K562 (cell line): Measurements from ENCODE around the gene KIAA0319L. TPM values are rescaled to one million over a fixed set of nuclear protein-coding genes. Genes with fewer than 3 reads are reported as not detected.

Experiments
- EZH2 ChIP-seq: IDR thresholded peaks from 2 replicates; pipeline ENCODE4 v1.6.1; 2012; ENCODE audit warnings: low read depth, mild to moderate bottlenecking, inconsistent platforms, low read length, borderline replicate concordance
- HEY1 ChIP-seq: fragments of 250-450 bp; sonication (Bioruptor Pico); IDR thresholded peaks from 2 replicates; pipeline ENCODE4 v1.5.0; 2020; ENCODE audit warnings: mild to moderate bottlenecking, moderate library complexity, borderline replicate concordance
- HMG20A ChIP-seq: fragments of 450-650 bp; formaldehyde crosslinking; conservative IDR thresholded peaks from 2 replicates; pipeline ENCODE4 v1.4.0; 2020; ENCODE audit warnings: mild to moderate bottlenecking, mixed read lengths
- KLF10 ChIP-seq: fragments of 250-450 bp; sonication (Bioruptor Pico); IDR thresholded peaks from 2 replicates; pipeline ENCODE4 v1.6.1; 2021; ENCODE audit warnings: matching md5 sums
- MCM7 ChIP-seq, 2 experiments: fragments of 450-650 bp; IDR thresholded peaks; 2 replicates each; pipeline ENCODE4 v1.6.1; 2016 to 2018
- NELFE ChIP-seq: IDR thresholded peaks from 2 replicates; pipeline ENCODE4 v1.6.1; 2011; ENCODE audit warnings: mild to moderate bottlenecking; ENCODE audit not compliant: insufficient read depth, insufficient read length
- NFATC3 ChIP-seq: fragments of 450-650 bp; IDR thresholded peaks from 2 replicates; pipeline ENCODE4 v1.6.1; 2017; ENCODE audit warnings: mild to moderate bottlenecking
- NFE2 ChIP-seq: IDR thresholded peaks from 2 replicates; pipeline ENCODE4 v1.6.1; 2014; ENCODE audit warnings: antibody characterized with exemption, low read depth
- ZNF274 ChIP-seq: IDR thresholded peaks from 2 replicates; pipeline ENCODE4 v1.6.1; 2011; ENCODE audit warnings: low read depth, mild to moderate bottlenecking, low read length, moderate library complexity, borderline replicate concordance
- ZNF766 ChIP-seq: fragments of 200-800 bp; sonication (Bioruptor generic); conservative IDR thresholded peaks from 2 replicates; pipeline ENCODE4 v1.6.1; 2016; ENCODE audit warnings: missing genetic modification characterization, missing compliant biosample characterization
- ZNF79 ChIP-seq: fragments of 250-450 bp; sonication (Bioruptor Pico); IDR thresholded peaks from 2 replicates; pipeline ENCODE4 v1.4.0; 2020; ENCODE audit warnings: low read depth, mild to moderate bottlenecking, moderate library complexity
- polyA plus RNA-seq, 8 experiments: library from polyadenylated mRNA; depleted of rRNA in 4 of 8; stranded (reverse) in 5 of 8; unstranded in 3 of 8; fragments of >200 nt; fragmentation: Nextera tagmentation in 2 of 8; fragmentation: Illumina TruSeq in 1 of 8; extraction: Ambion mirVana in 2 of 8; extraction: Trizol in 1 of 8; gene quantifications; 2 replicates each; pipeline versions ENCODE4 v1.2.1 to v1.2.3, GENCODE V29; 2011 to 2014; ENCODE audit warnings: inconsistent platforms in 1 of 8, missing spikeins in 1 of 8
- total RNA-seq, 7 experiments: library from RNA; depleted of rRNA in 6 of 7; stranded (reverse); fragments of >200 nt in 6 of 7; fragmentation: Illumina TruSeq in 2 of 7; extraction: Trizol in 2 of 7; gene quantifications; 2 replicates each; pipeline versions ENCODE4 v1.2.1 to v1.2.3, GENCODE V29; 2011 to 2021; ENCODE audit warnings: low replicate concordance in 1 of 7
- TF ChIP-seq, protein P1 (sequence below): fragments of 450-650 bp; formaldehyde crosslinking; IDR thresholded peaks from 2 replicates; pipeline ENCODE4 v1.4.0; 2020; ENCODE audit warnings: mild to moderate bottlenecking, moderate library complexity
- TF ChIP-seq, protein P2 (sequence below): IDR thresholded peaks from 2 replicates; pipeline ENCODE4 v1.6.1; 2011; ENCODE audit warnings: borderline replicate concordance, low read depth, mild to moderate bottlenecking, moderate library complexity, low read length; ENCODE audit not compliant: insufficient read depth, poor library complexity, severe bottlenecking
- TF ChIP-seq, protein P3 (sequence below): fragments of 250-450 bp; sonication (Bioruptor Pico); IDR thresholded peaks from 2 replicates; pipeline ENCODE4 v1.5.0; 2020; ENCODE audit warnings: mild to moderate bottlenecking
- TF ChIP-seq, protein P4 (sequence below): fragments of 450-650 bp; conservative IDR thresholded peaks from 2 replicates; pipeline ENCODE4 v1.6.1; 2016; ENCODE audit warnings: missing genetic modification characterization, low read depth, mild to moderate bottlenecking, missing compliant biosample characterization, moderate library complexity
- TF ChIP-seq, protein P5 (sequence below), 2 experiments: fragments of 450-650 bp; conservative IDR thresholded peaks; 2 replicates each; pipeline ENCODE4 v1.6.1; 2017; ENCODE audit warnings: mild to moderate bottlenecking in 2 of 2, moderate library complexity in 2 of 2
- TF ChIP-seq, protein P6 (sequence below): fragments of 250-450 bp; sonication (Bioruptor Pico); IDR thresholded peaks from 2 replicates; pipeline ENCODE4 v1.5.0; 2020; ENCODE audit warnings: mild to moderate bottlenecking, borderline replicate concordance

The KIAA0319L gene
- total and polyA plus RNA-seq, 9 of the 15 experiments (the other 6 are each of a cell fraction or from before 2014, with no cell fraction given), result 2.4 to 51.7 (median 27.4) TPM

DNA sequence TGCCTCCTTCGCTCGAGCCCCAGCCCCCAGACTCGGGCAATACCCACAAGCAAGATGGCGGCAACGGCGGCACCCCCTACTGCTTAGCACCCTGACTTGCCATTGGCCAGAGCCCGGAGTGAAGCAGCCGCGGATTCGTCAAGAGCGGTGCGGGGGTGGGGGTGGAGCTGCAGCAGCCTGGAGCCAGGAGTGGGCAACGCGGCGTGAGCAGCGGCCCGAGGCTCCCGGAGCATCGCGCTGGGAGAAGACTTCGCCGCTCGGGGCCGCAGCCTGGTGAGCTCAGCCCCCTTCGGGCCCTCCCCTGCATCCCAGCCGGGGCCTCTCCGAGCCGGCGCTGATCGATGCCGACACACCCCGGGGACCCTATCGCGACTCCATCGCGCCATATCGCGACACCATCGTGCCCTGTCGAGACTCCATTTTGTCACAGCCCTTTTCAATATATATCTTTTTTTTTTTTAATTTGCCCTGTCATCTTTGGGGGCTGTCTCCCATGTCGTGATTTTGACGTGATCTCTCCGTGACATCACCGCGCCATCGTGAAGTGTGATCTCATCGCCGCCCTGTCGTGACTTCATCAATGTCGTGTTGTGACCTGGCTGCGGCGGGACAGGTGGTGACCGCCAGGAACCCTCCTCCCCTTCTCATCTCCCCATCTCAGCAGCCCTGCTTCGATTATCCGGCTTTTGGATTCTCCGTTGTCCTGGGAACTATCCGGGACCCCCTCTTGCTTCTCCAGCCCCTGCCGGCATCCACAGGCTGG lies 589 bp upstream of the KIAA0319L start, which contains the start of gene NCDN (continued):
- TF ChIP-seq, protein P1, sequence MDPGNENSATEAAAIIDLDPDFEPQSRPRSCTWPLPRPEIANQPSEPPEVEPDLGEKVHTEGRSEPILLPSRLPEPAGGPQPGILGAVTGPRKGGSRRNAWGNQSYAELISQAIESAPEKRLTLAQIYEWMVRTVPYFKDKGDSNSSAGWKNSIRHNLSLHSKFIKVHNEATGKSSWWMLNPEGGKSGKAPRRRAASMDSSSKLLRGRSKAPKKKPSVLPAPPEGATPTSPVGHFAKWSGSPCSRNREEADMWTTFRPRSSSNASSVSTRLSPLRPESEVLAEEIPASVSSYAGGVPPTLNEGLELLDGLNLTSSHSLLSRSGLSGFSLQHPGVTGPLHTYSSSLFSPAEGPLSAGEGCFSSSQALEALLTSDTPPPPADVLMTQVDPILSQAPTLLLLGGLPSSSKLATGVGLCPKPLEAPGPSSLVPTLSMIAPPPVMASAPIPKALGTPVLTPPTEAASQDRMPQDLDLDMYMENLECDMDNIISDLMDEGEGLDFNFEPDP (CRISPR knock-in tag), result no peak
- TF ChIP-seq MCM7 (IDR thresholded peaks at IDR 0.05), result no peak
- peak; percentile 95 for TF ChIP-seq NFATC3
- TF ChIP-seq HMG20A (CRISPR knock-in tag), result no peak
- TF ChIP-seq NELFE, result no peak
- TF ChIP-seq, protein P2, sequence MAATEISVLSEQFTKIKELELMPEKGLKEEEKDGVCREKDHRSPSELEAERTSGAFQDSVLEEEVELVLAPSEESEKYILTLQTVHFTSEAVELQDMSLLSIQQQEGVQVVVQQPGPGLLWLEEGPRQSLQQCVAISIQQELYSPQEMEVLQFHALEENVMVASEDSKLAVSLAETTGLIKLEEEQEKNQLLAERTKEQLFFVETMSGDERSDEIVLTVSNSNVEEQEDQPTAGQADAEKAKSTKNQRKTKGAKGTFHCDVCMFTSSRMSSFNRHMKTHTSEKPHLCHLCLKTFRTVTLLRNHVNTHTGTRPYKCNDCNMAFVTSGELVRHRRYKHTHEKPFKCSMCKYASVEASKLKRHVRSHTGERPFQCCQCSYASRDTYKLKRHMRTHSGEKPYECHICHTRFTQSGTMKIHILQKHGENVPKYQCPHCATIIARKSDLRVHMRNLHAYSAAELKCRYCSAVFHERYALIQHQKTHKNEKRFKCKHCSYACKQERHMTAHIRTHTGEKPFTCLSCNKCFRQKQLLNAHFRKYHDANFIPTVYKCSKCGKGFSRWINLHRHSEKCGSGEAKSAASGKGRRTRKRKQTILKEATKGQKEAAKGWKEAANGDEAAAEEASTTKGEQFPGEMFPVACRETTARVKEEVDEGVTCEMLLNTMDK, result peak; percentile 1
- TF ChIP-seq ZNF274, result no peak; the same call in 1 of the 2 replicates
- no peak for TF ChIP-seq EZH2
- TF ChIP-seq NFE2, result peak; percentile 35; the same call in 1 of the 2 replicates
- TF ChIP-seq ZNF79 (CRISPR knock-in tag), result no peak
- TF ChIP-seq, protein P3, sequence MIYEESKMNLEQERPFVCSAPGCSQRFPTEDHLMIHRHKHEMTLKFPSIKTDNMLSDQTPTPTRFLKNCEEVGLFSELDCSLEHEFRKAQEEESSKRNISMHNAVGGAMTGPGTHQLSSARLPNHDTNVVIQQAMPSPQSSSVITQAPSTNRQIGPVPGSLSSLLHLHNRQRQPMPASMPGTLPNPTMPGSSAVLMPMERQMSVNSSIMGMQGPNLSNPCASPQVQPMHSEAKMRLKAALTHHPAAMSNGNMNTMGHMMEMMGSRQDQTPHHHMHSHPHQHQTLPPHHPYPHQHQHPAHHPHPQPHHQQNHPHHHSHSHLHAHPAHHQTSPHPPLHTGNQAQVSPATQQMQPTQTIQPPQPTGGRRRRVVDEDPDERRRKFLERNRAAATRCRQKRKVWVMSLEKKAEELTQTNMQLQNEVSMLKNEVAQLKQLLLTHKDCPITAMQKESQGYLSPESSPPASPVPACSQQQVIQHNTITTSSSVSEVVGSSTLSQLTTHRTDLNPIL (CRISPR knock-in tag), result no peak
- TF ChIP-seq, protein P4, sequence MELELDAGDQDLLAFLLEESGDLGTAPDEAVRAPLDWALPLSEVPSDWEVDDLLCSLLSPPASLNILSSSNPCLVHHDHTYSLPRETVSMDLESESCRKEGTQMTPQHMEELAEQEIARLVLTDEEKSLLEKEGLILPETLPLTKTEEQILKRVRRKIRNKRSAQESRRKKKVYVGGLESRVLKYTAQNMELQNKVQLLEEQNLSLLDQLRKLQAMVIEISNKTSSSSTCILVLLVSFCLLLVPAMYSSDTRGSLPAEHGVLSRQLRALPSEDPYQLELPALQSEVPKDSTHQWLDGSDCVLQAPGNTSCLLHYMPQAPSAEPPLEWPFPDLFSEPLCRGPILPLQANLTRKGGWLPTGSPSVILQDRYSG, result no peak
- peak; percentile 69; the same call in 1 of the 2 replicates for TF ChIP-seq ZNF766 (CRISPR knock-in tag)
- TF ChIP-seq HEY1 (CRISPR knock-in tag), result no peak
- TF ChIP-seq KLF10 (CRISPR knock-in tag), result no peak
- TF ChIP-seq, protein P5, sequence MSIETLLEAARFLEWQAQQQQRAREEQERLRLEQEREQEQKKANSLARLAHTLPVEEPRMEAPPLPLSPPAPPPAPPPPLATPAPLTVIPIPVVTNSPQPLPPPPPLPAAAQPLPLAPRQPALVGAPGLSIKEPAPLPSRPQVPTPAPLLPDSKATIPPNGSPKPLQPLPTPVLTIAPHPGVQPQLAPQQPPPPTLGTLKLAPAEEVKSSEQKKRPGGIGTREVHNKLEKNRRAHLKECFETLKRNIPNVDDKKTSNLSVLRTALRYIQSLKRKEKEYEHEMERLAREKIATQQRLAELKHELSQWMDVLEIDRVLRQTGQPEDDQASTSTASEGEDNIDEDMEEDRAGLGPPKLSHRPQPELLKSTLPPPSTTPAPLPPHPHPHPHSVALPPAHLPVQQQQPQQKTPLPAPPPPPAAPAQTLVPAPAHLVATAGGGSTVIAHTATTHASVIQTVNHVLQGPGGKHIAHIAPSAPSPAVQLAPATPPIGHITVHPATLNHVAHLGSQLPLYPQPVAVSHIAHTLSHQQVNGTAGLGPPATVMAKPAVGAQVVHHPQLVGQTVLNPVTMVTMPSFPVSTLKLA (conservative IDR thresholded peaks at IDR 0.05), result peak; percentile 92 to 95
- TF ChIP-seq, protein P6, sequence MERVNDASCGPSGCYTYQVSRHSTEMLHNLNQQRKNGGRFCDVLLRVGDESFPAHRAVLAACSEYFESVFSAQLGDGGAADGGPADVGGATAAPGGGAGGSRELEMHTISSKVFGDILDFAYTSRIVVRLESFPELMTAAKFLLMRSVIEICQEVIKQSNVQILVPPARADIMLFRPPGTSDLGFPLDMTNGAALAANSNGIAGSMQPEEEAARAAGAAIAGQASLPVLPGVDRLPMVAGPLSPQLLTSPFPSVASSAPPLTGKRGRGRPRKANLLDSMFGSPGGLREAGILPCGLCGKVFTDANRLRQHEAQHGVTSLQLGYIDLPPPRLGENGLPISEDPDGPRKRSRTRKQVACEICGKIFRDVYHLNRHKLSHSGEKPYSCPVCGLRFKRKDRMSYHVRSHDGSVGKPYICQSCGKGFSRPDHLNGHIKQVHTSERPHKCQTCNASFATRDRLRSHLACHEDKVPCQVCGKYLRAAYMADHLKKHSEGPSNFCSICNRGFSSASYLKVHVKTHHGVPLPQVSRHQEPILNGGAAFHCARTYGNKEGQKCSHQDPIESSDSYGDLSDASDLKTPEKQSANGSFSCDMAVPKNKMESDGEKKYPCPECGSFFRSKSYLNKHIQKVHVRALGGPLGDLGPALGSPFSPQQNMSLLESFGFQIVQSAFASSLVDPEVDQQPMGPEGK (CRISPR knock-in tag), result no peak
